Renal cortex interstitium (tissue), 11 donors: ENCODE results near the gene RAD51D. TPM values are rescaled to one million over a fixed set of nuclear protein-coding genes. Genes with fewer than 3 reads are reported as not detected.
"Not testable (repeated sequence)": the region's sequence is repeated elsewhere in the genome, so short reads cannot be mapped to it uniquely, and the experiment has no call there.

ENCODE experiments used
- DNase-seq, 11 donors: peaks; one replicate each; pipeline ENCODE4 v3.0.0-alpha.2; 2013; ENCODE audit warnings: low read depth in 9 of 11, low spot score in 4 of 11; ENCODE audit errors: extremely low read depth in 1 of 11
- polyA plus RNA-seq, 3 donors: library from polyadenylated mRNA; unstranded; fragments of 120-200 nt; gene quantifications; one replicate each; pipeline ENCODE4 v1.2.1, GENCODE V29; 2013; ENCODE audit not compliant: insufficient read length in 3 of 3

The RAD51D gene
- polyA plus RNA-seq, 3 donors = 10.9 to 13.6 (median 11.6) TPM

DNA sequence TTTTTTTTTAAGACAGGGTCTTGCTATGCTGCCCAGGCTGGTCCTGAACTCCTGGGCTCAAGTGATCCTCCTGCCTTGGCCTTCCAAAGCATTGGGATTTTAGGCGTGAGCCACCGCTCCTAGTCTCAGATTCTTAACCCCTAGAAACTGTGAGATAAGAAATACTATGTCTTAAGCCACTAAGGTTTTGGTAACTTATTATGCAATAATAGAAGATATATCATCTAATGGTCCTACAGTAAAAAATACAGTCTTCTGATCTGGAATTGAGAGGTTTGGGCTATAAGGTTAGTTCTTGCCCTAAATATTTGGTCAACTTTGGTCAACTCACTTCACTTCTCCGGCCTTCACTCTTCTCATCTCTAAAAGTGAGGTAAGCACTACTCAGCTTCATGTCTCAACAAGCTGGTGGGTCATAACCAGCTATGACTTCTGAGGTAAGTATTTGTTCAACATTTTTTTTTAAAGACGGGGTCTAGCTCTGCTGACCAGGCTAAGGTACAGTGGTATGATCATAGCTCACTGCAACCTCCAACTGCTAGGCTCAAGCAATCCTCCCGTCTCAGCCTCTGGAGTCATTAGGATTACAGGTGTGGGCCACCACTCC, 14.7 kb downstream of the RAD51D start:
- DNase-seq = no peak

GRCh38 chr17:35103271-35103670, 16.4 kb downstream of the RAD51D start:
- DNase-seq = no peak

DNA sequence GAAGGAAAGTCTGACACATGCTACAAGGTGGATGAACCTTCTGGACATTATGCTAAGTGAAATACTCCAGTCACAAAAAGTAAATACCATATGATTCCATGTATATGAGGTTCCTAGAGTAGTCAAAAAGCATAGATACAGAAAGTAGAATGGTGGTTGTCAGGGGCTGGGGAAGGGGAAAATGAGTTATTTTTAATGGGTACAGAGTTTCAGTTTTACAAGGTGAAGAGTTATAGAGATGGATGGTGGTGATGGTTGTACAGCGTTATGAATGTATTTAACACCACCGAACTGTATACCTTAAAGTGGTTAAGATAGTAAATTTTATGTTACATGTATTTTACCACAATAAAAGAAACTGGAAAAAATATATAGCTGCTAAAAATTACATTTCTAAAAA, 17.9 kb downstream of the RAD51D start:
- no peak for DNase-seq

GRCh38 chr17:35101036-35101435, 18.6 kb downstream of the RAD51D start:
- DNase-seq = no peak

DNA sequence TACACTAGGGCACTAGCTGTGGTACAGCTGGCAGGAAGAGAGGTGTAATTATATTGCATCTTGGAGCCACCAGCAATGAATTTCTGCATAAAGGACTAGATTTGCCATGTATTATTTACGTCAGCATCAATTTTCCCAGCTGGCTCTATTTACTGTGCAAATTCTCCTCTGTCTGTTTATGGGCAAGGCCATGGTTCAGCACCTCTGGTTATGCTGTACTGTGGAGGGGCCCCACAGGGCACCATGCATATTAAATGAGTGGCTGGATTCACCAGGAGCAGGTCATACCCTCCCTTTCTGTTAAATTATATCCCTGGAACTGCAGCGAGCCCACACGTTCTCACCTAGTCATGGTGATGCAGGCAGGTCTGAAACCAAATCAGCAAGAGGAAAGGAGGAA, 19.8 kb downstream of the RAD51D start:
- DNase-seq = peak in 1 of 11 donors; percentile 3

DNA sequence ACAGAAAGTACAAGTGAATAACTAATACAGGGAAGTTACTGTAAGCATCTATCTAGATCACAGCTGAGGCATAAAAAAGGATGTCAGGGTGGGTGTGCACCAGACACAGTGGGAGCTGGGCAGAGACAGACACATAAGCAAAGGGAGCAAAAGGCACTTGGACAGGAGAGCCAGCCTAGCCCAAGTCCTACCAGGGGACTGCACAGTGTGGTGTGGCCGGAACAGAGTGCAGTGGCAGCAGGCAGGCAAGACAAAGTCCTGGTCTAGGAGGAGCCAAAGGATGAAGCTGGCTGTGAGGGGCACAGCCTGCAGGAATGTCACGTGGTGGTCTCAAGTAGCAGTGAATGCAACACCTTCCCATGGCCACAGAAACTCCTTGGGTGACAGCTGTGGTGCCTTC, 21.9 kb downstream of the RAD51D start:
- no peak for DNase-seq

DNA sequence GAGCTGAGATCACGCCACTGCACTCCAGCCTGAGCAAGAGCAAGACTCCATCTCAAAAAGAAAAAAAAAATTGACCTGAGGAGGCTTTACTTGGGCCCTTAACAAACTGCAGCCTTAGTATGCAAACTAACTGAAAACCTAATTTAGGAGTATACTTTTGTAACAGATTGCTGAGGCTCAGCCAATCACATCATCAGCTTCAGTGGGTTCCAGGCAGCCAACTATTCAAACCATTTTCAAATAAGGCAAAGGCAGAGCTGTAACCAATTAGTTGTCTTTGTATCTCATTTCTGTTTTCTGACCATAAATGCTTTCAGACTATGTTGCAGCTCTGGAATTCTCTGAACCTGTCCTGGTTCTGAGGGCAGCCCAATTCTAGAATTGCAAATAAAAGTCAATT, 23.9 kb downstream of the RAD51D start:
- DNase-seq = no peak

GRCh38 chr17:35094902-35095301, 24.8 kb downstream of the RAD51D start:
- DNase-seq = no peak

DNA sequence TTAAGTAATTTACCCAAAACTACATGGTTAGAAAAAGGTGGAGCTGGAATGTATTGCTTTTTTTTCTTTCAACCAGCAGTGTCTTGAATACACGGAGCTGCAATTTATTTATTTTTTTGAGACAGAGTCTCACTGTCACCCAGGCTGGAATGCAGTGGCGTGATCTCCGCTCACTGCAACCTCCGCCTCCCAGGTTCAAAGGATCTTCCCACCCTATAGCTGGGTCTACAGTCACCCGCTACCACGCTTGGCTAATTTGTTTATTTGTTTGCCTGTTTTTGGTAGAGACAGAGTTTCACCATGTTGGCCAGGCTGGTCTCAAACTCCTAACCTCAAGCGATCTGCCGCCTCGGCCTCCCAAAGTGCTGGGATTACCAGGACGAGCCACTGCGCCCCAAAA, 29.0 kb downstream of the RAD51D start:
- DNase-seq = not testable (repeated sequence)

GRCh38 chr17:35089586-35090296, 29.9 kb downstream of the RAD51D start:
- peak in 1 of 11 donors; percentile 17 for DNase-seq

DNA sequence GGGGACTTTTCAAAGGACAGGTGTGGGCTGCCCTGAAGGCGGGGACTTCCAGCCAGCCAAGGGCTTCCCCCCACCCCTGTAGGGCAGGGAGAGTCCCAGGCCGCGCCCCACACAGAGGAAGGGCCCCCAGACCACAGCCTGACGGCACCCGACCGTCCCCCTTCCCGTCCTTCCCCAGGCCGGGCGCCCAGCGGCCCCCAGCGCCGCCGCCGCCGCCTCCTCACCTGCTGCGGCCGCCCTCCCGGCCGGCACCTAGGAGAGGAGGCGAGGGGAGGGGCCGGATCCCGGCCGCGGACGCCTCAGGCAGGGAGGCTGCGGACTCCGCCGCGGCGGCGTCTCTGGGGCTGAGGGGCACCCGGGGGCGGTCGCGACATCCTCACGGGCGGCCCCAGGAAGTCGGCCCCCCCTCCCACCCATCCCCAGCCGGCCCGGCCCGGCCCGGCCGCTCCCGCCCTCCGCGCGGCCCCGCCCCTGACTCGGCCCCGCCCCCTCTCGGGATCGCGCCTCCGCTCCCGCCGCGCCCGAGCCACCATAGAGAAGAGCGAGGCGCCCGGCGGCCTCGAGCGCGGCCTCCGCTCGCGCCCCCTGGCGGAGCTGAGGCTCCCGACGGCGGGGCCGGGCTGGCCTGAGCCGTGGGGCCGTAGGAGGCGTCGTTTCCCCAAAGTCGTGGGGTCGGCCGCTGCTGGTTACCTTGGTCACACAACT, 30.6 kb downstream of the RAD51D start:
- peak in 10 of 11 donors; percentile 60 to 84 (median 81) for DNase-seq

DNA sequence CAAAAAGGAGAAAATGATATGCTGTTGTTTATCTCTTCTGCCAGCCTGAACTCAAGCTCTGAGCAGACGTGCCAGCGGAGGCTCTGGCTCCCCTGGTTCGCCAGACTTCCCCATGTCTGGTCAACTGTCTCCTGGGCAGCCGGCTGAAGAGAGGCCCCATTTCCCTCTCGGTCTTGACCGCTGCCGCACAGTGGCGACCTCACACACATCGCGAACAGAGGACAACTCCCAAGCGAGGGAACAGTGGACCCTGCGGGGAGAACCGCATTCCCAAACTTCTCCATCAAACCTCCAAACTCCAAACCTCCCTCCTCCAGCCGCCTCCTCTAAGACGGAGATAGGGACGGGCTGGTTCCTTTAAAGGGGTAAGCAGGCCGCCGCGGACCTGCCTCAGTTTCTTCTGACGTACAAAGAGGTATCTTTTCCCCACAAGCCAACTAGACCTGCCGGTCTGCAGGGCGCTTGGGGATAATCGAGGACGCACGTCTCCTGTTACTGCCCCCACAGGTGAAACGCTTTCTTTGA, 31.2 kb downstream of the RAD51D start:
- peak in 8 of 11 donors; percentile 28 to 43 (median 35) for DNase-seq

- peak in 3 of 11 donors; percentile 17 to 28 (median 27) for DNase-seq
Measured at GRCh38 chr17:35087731-35088355, 31.8 kb downstream of the RAD51D start.

- no peak for DNase-seq
Measured at GRCh38 chr17:35086931-35087573, 32.6 kb downstream of the RAD51D start.

DNA sequence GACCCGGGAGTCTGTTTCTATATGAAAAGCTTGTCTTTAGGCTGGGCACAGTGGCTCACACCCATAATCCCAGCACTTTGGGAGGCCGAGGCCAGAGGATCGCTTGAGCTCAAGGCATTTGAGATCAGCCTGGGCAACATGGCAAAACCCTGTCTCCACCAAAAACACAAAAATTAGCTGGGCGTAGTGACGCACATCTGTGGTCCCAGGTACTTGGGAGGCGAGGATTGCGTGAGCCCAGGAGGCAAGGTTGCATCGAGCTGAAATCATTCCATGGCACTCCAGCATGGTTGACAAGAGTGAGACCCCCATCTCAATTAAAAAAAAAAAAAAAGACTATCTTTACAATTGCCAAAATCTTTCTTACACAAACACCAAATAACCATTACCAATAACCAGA, 33.5 kb downstream of the RAD51D start:
- DNase-seq = no peak

- no peak for DNase-seq
Measured at GRCh38 chr17:35084987-35085386, 34.7 kb downstream of the RAD51D start.

DNA sequence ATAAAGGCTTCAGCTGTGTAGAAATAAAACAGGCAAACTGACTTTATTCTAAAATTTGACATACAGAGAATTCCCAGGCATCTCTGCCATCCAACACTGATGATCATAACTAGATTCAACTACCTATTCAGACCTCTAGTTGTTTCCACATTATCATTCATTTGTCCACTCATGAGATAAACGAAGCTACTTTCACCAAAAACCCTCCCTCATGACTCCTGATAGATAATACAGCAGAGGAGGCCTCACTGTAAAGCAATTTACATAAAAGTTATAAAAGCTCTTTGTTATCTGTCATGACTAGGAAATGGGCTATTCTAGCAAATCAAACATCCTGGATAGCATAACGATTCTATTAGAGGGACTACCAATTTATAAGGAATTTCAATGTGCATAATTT, 36.6 kb downstream of the RAD51D start:
- DNase-seq = no peak

- no peak for DNase-seq
Measured at GRCh38 chr17:35082073-35082657, 37.5 kb downstream of the RAD51D start.

DNA sequence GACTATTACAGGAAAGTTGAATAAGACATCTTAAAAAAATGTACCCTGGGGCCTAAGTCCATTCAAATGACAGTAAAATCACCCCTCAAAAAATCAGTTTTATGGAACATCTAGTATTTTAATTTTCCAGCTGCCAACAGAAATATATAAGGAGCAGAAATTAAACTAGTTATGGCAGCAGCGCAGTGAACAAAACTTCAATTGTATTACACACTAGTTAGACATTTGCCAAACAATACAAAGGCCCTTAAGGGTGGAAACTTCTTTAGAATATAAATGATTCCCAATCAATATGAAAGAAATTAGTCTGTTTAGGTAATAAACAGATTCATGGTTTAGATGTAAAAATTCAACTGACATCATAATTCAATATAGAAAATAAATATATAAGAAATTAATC, 38.0 kb downstream of the RAD51D start:
- no peak for DNase-seq
